ENCODE results near the gene WIF1.

The WIF1 gene

GRCh38 chr12:65023485-65023884 lies 97.6 kb downstream of the WIF1 start:
- TF ChIP-seq CTCF (IDR thresholded peaks at IDR 0.05; ENCODE audit: borderline replicate concordance, control extremely low read depth, extremely low read depth, insufficient read depth, missing control alignments): no peak
- no peak for DNase-seq (ENCODE audit: low spot score)
- in situ Hi-C loops (cut with MboI; ENCODE audit: low sequenced_read_pairs, unreplicated experiment): no loop called here

DNA sequence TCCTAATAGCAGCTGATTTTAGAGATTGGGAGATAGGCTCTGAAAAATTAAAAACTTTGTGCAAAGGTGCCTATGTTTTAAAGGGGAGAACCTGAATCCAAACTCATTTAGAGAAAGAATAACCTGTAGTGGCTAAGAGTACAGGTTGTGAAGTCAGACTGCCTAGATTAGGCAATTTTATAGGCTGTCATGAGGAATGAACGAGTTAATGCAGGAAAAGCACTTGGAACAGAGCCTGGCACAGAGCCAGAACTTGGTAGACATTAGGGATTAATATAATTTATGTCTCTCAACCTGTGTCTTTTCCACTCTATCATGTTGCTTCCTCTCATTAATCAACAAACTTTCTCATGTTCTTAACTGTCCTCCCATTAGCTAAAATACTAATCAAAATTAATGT lies 98.1 kb downstream of the WIF1 start:
- no peak for TF ChIP-seq CTCF (IDR thresholded peaks at IDR 0.05; ENCODE audit: borderline replicate concordance, control extremely low read depth, extremely low read depth, insufficient read depth, missing control alignments)
- in situ Hi-C loops (cut with MboI; ENCODE audit: low sequenced_read_pairs, unreplicated experiment): no loop called here
- DNase-seq (ENCODE audit: low spot score): no peak

DNA sequence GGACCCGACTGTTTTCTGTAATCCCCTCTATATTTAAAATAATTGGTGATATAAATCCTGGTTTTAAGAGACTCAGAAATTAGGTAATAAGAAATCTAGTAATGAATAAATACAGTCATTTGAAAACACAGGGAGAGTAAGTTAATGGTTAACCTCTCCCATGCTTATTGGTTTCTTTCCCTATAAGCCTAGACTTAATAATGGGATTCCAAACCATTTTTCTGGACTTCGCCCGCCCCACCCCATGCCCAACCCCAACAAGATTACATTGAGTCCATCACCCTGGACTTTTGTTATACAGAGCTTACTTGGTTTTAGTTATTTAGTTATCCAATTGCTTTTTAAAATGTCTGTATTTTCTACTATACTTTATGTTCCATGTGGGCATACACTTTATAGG lies 98.7 kb downstream of the WIF1 start:
- in situ Hi-C loops (cut with MboI; ENCODE audit: low sequenced_read_pairs, unreplicated experiment): no loop called here
- no peak for TF ChIP-seq CTCF (IDR thresholded peaks at IDR 0.05; ENCODE audit: borderline replicate concordance, control extremely low read depth, extremely low read depth, insufficient read depth, missing control alignments)
- DNase-seq (ENCODE audit: low spot score): no peak

DNA sequence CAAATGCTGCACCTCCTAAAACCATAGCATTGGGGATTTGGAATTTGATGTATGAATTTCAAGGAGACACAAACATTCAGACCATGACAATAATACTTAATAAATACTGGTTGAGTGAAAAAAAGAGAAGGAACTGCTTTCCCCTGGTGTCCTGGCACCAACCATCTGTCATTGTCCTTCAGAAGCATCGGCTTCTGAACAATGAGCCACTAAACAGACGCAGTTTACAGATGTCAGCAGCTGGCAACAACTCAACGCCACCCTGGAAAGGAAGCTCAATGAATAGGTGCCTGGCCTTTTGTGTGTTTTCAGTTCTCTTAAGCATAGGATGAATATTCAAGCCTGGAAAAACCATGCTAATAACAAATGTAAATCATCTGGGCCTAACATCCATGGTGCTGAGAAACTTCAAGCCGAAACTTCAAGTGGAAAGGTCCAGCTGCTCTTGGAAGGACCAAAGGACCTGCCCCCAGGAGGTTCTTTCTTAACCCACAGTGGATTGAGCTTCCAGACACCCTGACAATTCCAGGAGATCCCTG lies 101.3 kb downstream of the WIF1 start:
- in situ Hi-C loops (cut with MboI; ENCODE audit: low sequenced_read_pairs, unreplicated experiment): no loop called here
- DNase-seq (ENCODE audit: low spot score): no peak
- TF ChIP-seq CTCF (IDR thresholded peaks at IDR 0.05; ENCODE audit: borderline replicate concordance, control extremely low read depth, extremely low read depth, insufficient read depth, missing control alignments): no peak

GRCh38 chr12:65016881-65017650 lies 104.0 kb downstream of the WIF1 start:
- no peak for DNase-seq (ENCODE audit: low spot score)
- no peak for TF ChIP-seq CTCF (IDR thresholded peaks at IDR 0.05; ENCODE audit: borderline replicate concordance, control extremely low read depth, extremely low read depth, insufficient read depth, missing control alignments)
- in situ Hi-C loops (cut with MboI; ENCODE audit: low sequenced_read_pairs, unreplicated experiment): no loop called here

- TF ChIP-seq CTCF (IDR thresholded peaks at IDR 0.05; ENCODE audit: borderline replicate concordance, control extremely low read depth, extremely low read depth, insufficient read depth, missing control alignments): no peak
- in situ Hi-C loops (cut with MboI; ENCODE audit: low sequenced_read_pairs, unreplicated experiment): no loop called here
- DNase-seq (ENCODE audit: low spot score): no peak
Measured at GRCh38 chr12:65015850-65016249, 105.3 kb downstream of the WIF1 start.

Data from GM13976 (cell line).